Activated CD4-positive, alpha-beta T cell treated with anti-CD3 and anti-CD28 coated beads for 36 hours (primary cell): ENCODE measurements around the gene ITPK1. TPM values are rescaled to one million over a fixed set of nuclear protein-coding genes. Genes with fewer than 3 reads are reported as not detected.

Experiments used
- ATAC-seq: fragments of 200-7000 bp; cut with Tn5 transposase; one replicate; pipeline ENCODE4 v1.10.0; 2021; ENCODE audit warnings: mild to moderate bottlenecking, moderate library complexity
- CTCF ChIA-PET: fragments of 350-600 bp; sonication (Branson Sonifier 250); formaldehyde crosslinking; loops from one replicate; lab custom pipeline; 2021; ENCODE audit warnings: antibody characterized with exemption; lab: Charles Lee
- POLR2A ChIA-PET: fragments of 350-600 bp; sonication (Branson Sonifier 250); formaldehyde crosslinking; loops from one replicate; lab custom pipeline; 2021; ENCODE audit warnings: antibody characterized with exemption, inconsistent platforms; lab: Charles Lee
- DNase-seq: peaks from one replicate; pipeline ENCODE4 v3.0.0-alpha.2; 2020
- H3K27ac Mint-ChIP-seq: one replicate; pipeline ENCODE4 v1.8.0; 2021; ENCODE audit warnings: mixed read lengths
- H3K27me3 Mint-ChIP-seq: one replicate; pipeline ENCODE4 v1.8.0; 2021; ENCODE audit warnings: mixed read lengths
- H3K36me3 Mint-ChIP-seq: one replicate; pipeline ENCODE4 v1.8.0; 2021; ENCODE audit warnings: low read depth, mixed read lengths
- H3K4me1 Mint-ChIP-seq: one replicate; pipeline ENCODE4 v1.8.0; 2021; ENCODE audit warnings: mixed read lengths
- H3K4me3 Mint-ChIP-seq: one replicate; pipeline ENCODE4 v1.8.0; 2021; ENCODE audit warnings: mild to moderate bottlenecking, moderate library complexity, mixed read lengths
- H3K9me3 Mint-ChIP-seq: one replicate; pipeline ENCODE4 v1.8.0; 2021; ENCODE audit warnings: low read depth, mixed read lengths
- intact Hi-C, 2 experiments: fragments of 100-400 bp; cut with DNase I in 1 of 2; cut with micrococcal nuclease in 1 of 2; formaldehyde crosslinking; loops; one replicate each; pipeline versions ENCODE4 v1.14.2 to v1.15.1; 2022 to 2024; cut with DNase I, micrococcal nuclease
- total RNA-seq, 2 experiments: library from RNA; stranded (reverse); gene quantifications; one replicate each; pipeline ENCODE4 v1.2.3, GENCODE V29; 2021

ITPK1 gene
- total RNA-seq, 2 experiments from 2014 or later = 31.0 to 35.5 TPM

DNA sequence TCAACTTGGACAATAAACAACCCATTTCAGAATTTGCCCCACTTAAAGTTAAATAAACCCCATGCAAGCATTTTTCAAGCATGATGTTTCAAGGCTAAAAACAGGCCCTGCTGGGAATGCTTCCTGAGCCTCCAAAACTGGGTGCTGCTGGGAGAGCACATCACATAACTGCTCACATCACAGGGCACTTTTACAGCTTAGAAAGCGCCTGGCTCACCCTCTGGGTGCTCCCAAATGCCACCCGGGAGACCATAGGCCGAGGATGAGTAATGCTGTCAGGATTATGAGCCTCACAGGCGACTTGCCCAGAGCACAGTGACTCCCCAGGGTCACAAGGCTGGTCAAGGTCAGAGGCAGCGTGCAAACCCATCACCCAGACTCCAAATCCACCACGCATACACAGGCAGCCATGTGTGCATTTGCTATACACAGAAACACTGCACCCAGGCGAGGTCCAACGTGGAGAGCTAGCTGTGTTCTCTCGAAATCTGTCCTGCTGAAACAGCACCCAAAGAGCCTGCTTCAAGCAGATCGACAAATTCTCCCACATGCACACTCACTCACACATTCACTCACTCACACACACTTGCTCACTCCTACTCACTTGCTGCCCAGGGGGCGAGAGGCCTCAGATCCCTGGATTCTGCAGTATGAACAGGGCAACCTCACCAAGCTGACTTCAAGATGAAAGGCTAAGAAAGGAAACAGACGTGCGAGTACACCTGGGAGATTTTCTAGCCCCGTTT, 58.7 kb downstream of the ITPK1 start:
- H3K4me1 Mint-ChIP-seq = peaks cover 17% of the 10 kb centered on the region
- H3K27ac Mint-ChIP-seq = no peak overlapping the region
- ChIA-PET POLR2A (no interaction called here), CTCF (interaction anchor here (0.6 to 0.7 kb wide), 2 partner anchors 32 to 86 kb away, joined by 3 read pairs; no protein-coding TSS in a partner anchor)
- ATAC-seq (no peak), DNase-seq (no peak)
- H3K27me3 Mint-ChIP-seq = no peaks in the 10 kb centered on the region
- H3K4me3 Mint-ChIP-seq = no peak overlapping the region
- intact Hi-C loops = no loop called here
- no peaks in the 10 kb centered on the region for H3K36me3 Mint-ChIP-seq
- no peaks in the 10 kb centered on the region for H3K9me3 Mint-ChIP-seq

DNA sequence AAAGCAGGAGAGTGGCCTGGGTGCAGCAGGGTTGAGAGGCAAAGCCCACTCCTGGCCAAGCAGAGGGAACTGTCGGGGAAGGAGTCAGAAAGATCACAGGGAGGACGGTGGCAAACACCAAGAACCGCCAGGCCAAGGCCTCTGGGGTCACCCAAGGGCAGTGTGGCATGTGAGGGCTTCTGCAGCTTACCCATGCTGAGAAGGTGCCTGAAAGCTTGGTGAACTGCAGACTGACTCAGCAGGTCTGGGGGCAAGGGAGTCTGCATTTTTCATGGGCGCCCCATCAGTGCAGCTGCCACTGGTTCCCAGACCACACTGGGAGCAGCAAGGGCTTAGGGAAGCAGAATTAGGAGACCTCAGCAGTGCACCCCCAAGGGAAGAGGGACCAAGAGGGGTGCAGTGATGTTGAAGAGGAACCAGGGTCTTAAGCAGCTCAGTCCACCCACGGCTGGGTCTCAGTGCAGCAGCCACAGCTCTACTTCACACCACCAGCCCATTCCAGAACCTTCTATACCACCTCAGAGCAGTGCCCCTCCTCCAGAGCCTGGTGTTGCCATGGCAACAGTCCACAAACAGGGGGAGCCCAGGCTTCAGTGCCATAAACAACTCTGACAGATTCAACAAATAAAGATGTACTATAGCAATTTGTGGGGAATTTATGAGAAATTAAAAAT, 59.4 kb downstream of the ITPK1 start:
- ATAC-seq (no peak), DNase-seq (no peak)
- ChIA-PET CTCF (interaction anchor here (0.6 kb wide), 1 partner anchor 87 kb away, joined by 3 read pairs; no protein-coding TSS in a partner anchor), POLR2A (no interaction called here)
- Mint-ChIP-seq H3K36me3 (no peaks in the 10 kb centered on the region), H3K4me1 (peaks cover 13% of the 10 kb centered on the region), H3K27me3 (no peaks in the 10 kb centered on the region), H3K4me3 (no peak overlapping the region), H3K9me3 (no peaks in the 10 kb centered on the region), H3K27ac (no peak overlapping the region)
- intact Hi-C loops = no loop called here

DNA sequence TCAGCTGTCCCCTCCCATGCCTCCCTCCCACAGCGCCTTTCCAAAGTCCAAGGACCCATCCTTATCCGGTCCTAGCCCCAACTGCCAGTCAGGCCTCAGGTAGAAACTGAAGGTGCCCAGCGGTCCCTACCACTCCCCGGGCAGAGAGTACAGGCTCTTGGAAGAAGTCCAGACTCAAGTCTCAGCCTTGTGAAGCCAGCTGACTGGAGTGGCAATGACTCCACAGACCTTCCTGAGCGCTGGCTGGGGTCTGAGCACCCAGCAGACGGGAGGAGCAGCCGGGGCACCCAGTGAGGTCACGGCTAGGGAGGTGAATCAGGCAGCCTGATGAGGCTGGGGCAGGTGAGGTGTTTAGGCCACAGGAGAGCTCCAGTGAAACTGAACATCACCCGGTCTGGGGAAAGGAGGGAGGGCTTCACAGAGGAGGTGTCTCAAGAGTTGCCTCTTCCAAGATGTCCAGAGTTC, 60.0 kb downstream of the ITPK1 start:
- intact Hi-C loops = no loop called here
- H3K27ac Mint-ChIP-seq = no peak overlapping the region
- no peaks in the 10 kb centered on the region for H3K27me3 Mint-ChIP-seq
- H3K9me3 Mint-ChIP-seq = no peaks in the 10 kb centered on the region
- peaks cover 10% of the 10 kb centered on the region for H3K4me1 Mint-ChIP-seq
- CTCF ChIA-PET = no interaction called here
- POLR2A ChIA-PET = no interaction called here
- H3K36me3 Mint-ChIP-seq = no peaks in the 10 kb centered on the region
- ATAC-seq (no peak), DNase-seq (no peak)
- H3K4me3 Mint-ChIP-seq = no peak overlapping the region

DNA sequence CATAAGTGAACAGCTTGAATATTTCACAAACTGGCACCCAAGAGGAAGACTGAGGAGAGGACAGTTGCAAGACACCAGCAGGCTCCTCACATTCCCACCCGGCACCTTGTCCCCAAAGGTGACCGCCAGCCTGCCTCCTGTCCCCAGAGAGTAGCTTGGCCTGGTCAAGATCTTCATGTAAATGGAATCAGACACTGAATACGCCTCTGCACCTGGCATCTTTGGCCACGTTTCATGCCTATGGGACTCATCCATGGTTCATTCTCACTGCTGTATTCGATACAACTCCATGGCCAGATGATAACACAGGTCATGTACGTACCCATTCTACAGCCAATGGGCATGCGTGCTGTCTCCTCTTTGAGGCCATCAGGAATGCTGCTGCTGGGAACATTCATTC, 60.8 kb downstream of the ITPK1 start:
- no peaks in the 10 kb centered on the region for H3K27me3 Mint-ChIP-seq
- H3K4me1 Mint-ChIP-seq = peaks cover 4% of the 10 kb centered on the region
- POLR2A ChIA-PET = no interaction called here
- DNase-seq = no peak
- H3K27ac Mint-ChIP-seq = no peak overlapping the region
- CTCF ChIA-PET = no interaction called here
- H3K4me3 Mint-ChIP-seq = no peak overlapping the region
- no peak for ATAC-seq
- intact Hi-C loops = no loop called here
- no peaks in the 10 kb centered on the region for H3K9me3 Mint-ChIP-seq
- H3K36me3 Mint-ChIP-seq = no peaks in the 10 kb centered on the region

DNA sequence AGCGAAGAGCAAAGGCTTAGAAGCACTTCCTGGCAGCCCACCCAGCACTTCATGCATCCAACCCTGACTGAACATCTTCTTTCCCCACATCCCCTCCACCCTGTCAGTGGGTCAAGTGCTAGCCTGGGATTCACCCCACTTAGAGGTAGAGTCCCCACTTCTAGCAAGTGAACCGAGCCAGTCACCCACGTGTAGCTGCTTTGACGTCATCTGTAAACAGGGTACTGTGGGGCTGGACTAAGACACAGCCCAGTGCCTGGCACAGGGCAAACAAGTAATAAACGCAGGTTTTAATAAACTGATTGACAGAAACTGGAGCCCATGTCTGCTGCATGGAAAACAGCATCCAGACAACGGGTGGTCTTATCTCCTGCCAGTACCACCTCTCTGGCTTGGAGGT, 61.7 kb downstream of the ITPK1 start:
- CTCF ChIA-PET = no interaction called here
- Mint-ChIP-seq H3K27me3 (no peaks in the 10 kb centered on the region), H3K36me3 (no peaks in the 10 kb centered on the region), H3K27ac (no peak overlapping the region), H3K4me3 (no peak overlapping the region), H3K4me1 (peaks cover 4% of the 10 kb centered on the region), H3K9me3 (no peaks in the 10 kb centered on the region)
- DNase-seq (no peak), ATAC-seq (no peak)
- intact Hi-C loops = no loop called here
- POLR2A ChIA-PET = no interaction called here

DNA sequence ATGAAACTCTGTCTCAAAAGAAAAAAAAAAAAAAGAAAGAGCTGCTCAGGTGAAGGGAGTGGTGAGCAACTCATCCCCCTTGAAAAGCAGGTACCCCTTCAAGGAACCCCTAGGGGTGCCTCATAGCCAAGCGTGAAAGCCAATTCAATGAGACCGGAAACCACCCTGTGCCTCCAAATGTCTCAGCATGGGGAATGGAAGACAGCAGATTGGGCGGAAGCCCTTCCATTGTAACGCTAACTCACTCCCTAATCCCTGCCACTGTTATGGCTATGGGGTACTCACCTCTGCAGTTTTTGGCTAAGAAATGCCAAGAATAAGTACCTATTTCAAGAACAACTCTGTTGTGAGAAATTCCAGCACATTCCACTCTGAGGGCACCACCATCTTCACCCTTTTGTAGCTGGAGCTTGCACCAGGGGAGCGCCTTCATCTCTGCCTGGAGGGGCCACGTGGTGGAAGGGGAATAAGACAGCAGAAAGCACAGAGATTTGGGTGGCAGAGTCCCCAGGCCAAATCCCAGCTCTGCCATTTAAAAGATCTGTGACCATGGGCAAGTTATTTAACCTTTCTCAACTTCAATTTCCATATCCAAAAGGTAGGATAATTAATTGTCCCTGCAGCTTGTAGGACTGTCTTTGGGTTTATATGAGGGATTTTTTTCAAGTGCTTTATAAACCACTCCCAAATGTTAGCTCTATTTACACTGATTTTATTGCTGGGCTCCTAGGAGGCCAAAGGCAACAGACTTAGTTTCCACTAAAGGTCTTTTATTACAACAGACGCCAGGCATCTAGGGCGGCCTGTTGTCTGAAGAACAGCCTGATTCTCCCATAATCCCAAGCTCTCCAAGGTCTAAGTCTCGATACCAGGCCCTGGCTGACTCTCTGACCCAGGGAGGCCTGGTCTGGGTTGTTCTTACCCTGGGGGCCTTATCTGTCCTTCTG, 63.9 kb downstream of the ITPK1 start:
- POLR2A ChIA-PET = no interaction called here
- Mint-ChIP-seq H3K9me3 (no peaks in the 10 kb centered on the region), H3K4me3 (no peak overlapping the region), H3K27ac (no peak overlapping the region), H3K27me3 (no peaks in the 10 kb centered on the region), H3K4me1 (no peaks in the 10 kb centered on the region), H3K36me3 (no peaks in the 10 kb centered on the region)
- CTCF ChIA-PET = interaction anchor here (0.6 to 0.8 kb wide), 3 partner anchors 18 to 120 kb away, joined by 3 read pairs; no protein-coding TSS in a partner anchor
- intact Hi-C loops = no loop called here
- ATAC-seq (no peak), DNase-seq (no peak)

DNA sequence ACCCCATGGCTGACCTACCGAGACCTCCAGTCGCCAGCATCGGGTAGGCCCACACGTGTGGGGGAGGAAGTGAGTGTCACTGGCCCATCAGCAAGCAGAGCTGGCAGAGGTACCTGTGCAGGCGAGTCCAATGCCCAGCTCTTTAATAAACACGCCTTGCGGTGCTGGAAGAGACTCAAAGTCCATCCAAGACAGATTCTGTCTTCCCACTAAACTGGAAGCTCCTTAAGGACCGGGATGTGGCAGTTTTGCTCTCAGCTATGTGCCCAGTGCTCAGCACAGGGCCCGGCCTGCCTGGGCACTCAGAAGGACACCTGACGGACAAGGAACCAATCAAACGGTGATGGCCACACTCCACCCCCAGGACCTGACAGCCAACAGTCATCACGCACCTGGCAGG, 65.0 kb downstream of the ITPK1 start:
- no peak overlapping the region for H3K4me3 Mint-ChIP-seq
- no peaks in the 10 kb centered on the region for H3K36me3 Mint-ChIP-seq
- ChIA-PET CTCF (interaction anchor here (0.8 kb wide), 1 partner anchor 17 kb away, joined by 3 read pairs; no protein-coding TSS in a partner anchor), POLR2A (no interaction called here)
- no peak overlapping the region for H3K27ac Mint-ChIP-seq
- no peak for DNase-seq
- H3K4me1 Mint-ChIP-seq = no peaks in the 10 kb centered on the region
- intact Hi-C loops = no loop called here
- H3K27me3 Mint-ChIP-seq = no peaks in the 10 kb centered on the region
- H3K9me3 Mint-ChIP-seq = no peaks in the 10 kb centered on the region
- ATAC-seq = no peak

DNA sequence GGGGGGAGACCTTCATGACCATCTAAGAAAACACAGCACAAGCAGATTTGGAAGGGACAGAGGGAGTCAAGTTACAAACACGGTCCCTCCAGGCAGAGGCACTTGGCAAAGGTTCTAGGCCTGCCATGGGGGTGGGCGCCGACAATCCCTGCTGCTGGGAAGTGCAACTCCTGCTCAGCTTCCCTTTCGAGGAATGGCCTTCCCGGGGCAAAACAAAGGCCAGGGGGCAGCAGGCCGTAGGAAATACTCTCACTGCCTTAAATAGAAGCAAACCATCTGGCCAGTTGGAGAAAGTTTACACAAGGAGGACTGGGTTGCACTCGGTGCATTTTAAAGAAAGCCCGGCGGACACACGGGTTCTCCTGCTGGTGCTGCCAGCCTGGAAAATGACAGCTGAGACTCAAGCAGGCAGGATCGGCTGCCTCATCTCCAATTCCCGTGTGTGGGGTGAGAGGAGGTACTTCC, 65.8 kb downstream of the ITPK1 start:
- H3K4me1 Mint-ChIP-seq = no peaks in the 10 kb centered on the region
- H3K9me3 Mint-ChIP-seq = no peaks in the 10 kb centered on the region
- ATAC-seq (no peak), DNase-seq (no peak)
- no peak overlapping the region for H3K27ac Mint-ChIP-seq
- intact Hi-C loops = no loop called here
- POLR2A ChIA-PET = no interaction called here
- CTCF ChIA-PET = no interaction called here
- H3K27me3 Mint-ChIP-seq = no peaks in the 10 kb centered on the region
- H3K36me3 Mint-ChIP-seq = no peaks in the 10 kb centered on the region
- no peak overlapping the region for H3K4me3 Mint-ChIP-seq

DNA sequence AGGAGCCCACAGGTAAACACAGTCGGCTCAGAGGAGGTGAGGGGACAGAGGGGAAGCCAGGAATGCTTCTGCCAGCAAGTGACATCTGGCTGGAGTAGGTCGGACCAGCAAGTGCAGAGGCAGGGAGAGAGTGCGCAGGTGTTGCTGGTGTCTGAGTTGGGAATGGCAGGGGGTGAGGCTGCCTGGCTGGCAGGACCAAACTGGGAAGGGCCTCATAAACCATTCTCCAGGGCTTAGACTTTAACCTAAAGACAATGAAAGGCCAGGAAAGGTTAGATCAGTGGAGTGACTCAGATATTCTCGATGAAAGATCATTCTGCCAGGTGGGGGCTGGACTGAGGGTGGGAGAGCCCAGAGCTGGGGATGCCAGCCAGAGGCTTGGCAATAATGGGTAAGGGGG, 66.4 kb downstream of the ITPK1 start:
- ATAC-seq (no peak), DNase-seq (no peak)
- intact Hi-C loops = no loop called here
- Mint-ChIP-seq H3K27me3 (no peaks in the 10 kb centered on the region), H3K4me1 (peaks cover 3% of the 10 kb centered on the region), H3K9me3 (no peaks in the 10 kb centered on the region), H3K36me3 (no peaks in the 10 kb centered on the region), H3K4me3 (no peak overlapping the region), H3K27ac (peak overlapping the region; percentile 72)
- ChIA-PET CTCF (no interaction called here), POLR2A (no interaction called here)

DNA sequence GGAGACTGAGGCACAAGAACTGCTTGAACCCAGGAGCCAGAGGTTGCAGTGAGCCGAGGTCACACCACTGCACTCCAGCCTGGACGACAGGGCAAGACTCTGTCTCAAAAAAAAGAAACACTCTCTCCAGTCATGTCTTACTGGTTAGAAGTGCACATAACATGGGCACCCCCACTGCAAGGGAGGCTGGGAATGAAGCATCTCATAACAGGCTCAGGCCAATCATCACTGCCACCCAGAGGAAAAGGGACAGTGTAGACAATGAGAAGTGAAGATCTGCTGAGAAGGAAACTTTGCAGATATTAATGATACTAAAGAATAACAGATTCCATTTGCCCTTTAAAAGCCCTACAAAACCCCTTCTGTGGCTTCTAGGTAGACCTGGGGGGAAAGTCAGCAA, 66.9 kb downstream of the ITPK1 start:
- Mint-ChIP-seq H3K36me3 (no peaks in the 10 kb centered on the region), H3K4me3 (no peak overlapping the region), H3K9me3 (no peaks in the 10 kb centered on the region), H3K27me3 (no peaks in the 10 kb centered on the region), H3K27ac (peak overlapping the region; percentile 72), H3K4me1 (peaks cover 4% of the 10 kb centered on the region)
- intact Hi-C loops = no loop called here
- ATAC-seq (no peak), DNase-seq (no peak)
- ChIA-PET CTCF (no interaction called here), POLR2A (no interaction called here)

DNA sequence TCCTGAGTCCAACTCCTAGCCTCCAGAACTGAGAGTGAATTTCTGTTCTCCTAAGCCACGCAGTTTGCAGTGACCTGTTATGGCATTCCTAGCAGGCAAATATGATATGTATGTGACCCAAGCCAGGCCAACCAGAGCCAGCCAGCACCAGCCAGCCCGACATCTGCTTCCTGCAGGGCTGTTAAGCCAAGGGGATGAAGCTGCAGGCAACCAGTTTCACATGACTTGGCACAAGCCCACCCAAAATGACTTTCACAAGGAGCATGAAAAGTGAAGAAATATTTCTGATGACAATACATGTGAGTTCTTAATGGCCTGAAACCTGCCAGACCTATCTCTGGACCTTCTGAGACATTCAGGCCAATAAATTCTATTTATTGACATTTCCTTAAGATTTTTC, 68.1 kb downstream of the ITPK1 start:
- ATAC-seq (no peak), DNase-seq (no peak)
- H3K27ac Mint-ChIP-seq = no peak overlapping the region
- H3K27me3 Mint-ChIP-seq = no peaks in the 10 kb centered on the region
- no peak overlapping the region for H3K4me3 Mint-ChIP-seq
- intact Hi-C loops = no loop called here
- ChIA-PET POLR2A (no interaction called here), CTCF (no interaction called here)
- H3K9me3 Mint-ChIP-seq = no peaks in the 10 kb centered on the region
- H3K36me3 Mint-ChIP-seq = no peaks in the 10 kb centered on the region
- peaks cover 11% of the 10 kb centered on the region for H3K4me1 Mint-ChIP-seq
